NCI-H187 treated with DMSO at 0.1 percent for 48 hours (cell line): ENCODE data around the gene PLEKHA7.

ENCODE experiments used
- DNase-seq: peaks from one replicate; lab custom pipeline; 2025; lab: John Stamatoyannopoulos, UW

PLEKHA7 gene

GRCh38 chr11:16773981-16774935 is 240.0 kb downstream of the PLEKHA7 start:
- no peak for DNase-seq

GRCh38 chr11:16772141-16772512 is 242.1 kb downstream of the PLEKHA7 start:
- no peak for DNase-seq

GRCh38 chr11:16771350-16772140 is 242.7 kb downstream of the PLEKHA7 start:
- DNase-seq, result no peak

- DNase-seq, result no peak
These were observed 244.2 kb downstream of the PLEKHA7 start for GRCh38 chr11:16770016-16770415.

- no peak for DNase-seq
These were observed 244.8 kb downstream of the PLEKHA7 start for GRCh38 chr11:16769386-16769785.

- no peak for DNase-seq
These were observed 246.3 kb downstream of the PLEKHA7 start for GRCh38 chr11:16767957-16768356.

GRCh38 chr11:16767137-16767536 is 247.1 kb downstream of the PLEKHA7 start:
- no peak for DNase-seq

- no peak for DNase-seq
These were observed 249.3 kb downstream of the PLEKHA7 start for GRCh38 chr11:16764888-16765287.

- no peak for DNase-seq
These were observed 250.5 kb downstream of the PLEKHA7 start for GRCh38 chr11:16763746-16764145.

GRCh38 chr11:16759857-16760508 is 254.2 kb downstream of the PLEKHA7 start:
- DNase-seq, result no peak

GRCh38 chr11:16758382-16759024 is 255.7 kb downstream of the PLEKHA7 start:
- no peak for DNase-seq

- no peak for DNase-seq
These were observed 263.8 kb downstream of the PLEKHA7 start for GRCh38 chr11:16750417-16750816.

GRCh38 chr11:16749666-16750065 is 264.5 kb downstream of the PLEKHA7 start:
- DNase-seq, result no peak

- DNase-seq, result no peak
These were observed 265.1 kb downstream of the PLEKHA7 start for GRCh38 chr11:16749092-16749491.

- DNase-seq, result no peak
These were observed 268.1 kb downstream of the PLEKHA7 start for GRCh38 chr11:16745950-16746605.

- DNase-seq, result no peak
These were observed 270.0 kb downstream of the PLEKHA7 start for GRCh38 chr11:16744128-16744725.

GRCh38 chr11:16743478-16743877 is 270.7 kb downstream of the PLEKHA7 start:
- no peak for DNase-seq

- DNase-seq, result no peak
These were observed 272.7 kb downstream of the PLEKHA7 start for GRCh38 chr11:16741473-16741872.

- no peak for DNase-seq
These were observed 275.0 kb downstream of the PLEKHA7 start for GRCh38 chr11:16738947-16739815.
